ENCODE results near the gene GALNT9.

- TF ChIP-seq CTCF (IDR thresholded peaks at IDR 0.05; ENCODE audit: borderline replicate concordance, extremely low read depth, low read length, poor library complexity, severe bottlenecking) (no peak), EZH2 (IDR thresholded peaks at IDR 0.05; ENCODE audit: borderline replicate concordance, low read depth, low read length, severe bottlenecking) (no peak)
These were observed 5.9 kb upstream of the GALNT9 start for GRCh38 chr12:132335179-132335756.

All from DND-41 (cell line).